SK-N-SH (cell line): Measurements from ENCODE around the gene ARL11. TPM values are rescaled to one million over a fixed set of nuclear protein-coding genes. Genes with fewer than 3 reads are reported as not detected.
A peak's percentile ranks its signal among the peaks of the same experiment; 100 is the strongest.

Experiments used
- CTCF ChIA-PET: fragments of 300-600, 350-600 bp; formaldehyde crosslinking; extraction: SDS; loops from one replicate; lab custom pipeline; 2021; lab: Yijun Ruan, JAX
- POLR2A ChIA-PET: fragments of 350-600 bp; sonication (Branson Sonifier 250); formaldehyde crosslinking; extraction: SDS; loops from one replicate; lab custom pipeline; 2020; ENCODE audit warnings: antibody characterized with exemption, inconsistent platforms; lab: Yijun Ruan, JAX
- DNase-seq: peaks from one replicate; pipeline ENCODE4 v3.0.0; 2012
- H2AFZ ChIP-seq: fragments of 200-600 bp; sonication (generic); 2 replicates; pipeline ENCODE4 v1.8.1; 2016; ENCODE audit warnings: antibody characterized with exemption, mild to moderate bottlenecking, low read depth
- H3F3A ChIP-seq: fragments of 200-600 bp; sonication (generic); replicated peaks from 2 replicates; pipeline ENCODE3; 2016; ENCODE audit warnings: antibody characterized with exemption, mild to moderate bottlenecking; ENCODE audit not compliant: insufficient read depth
- H3K27ac ChIP-seq, 2 experiments: fragments of 200-500 bp in 1 of 2; fragments of 200-600 bp in 1 of 2; sonication (Bioruptor generic) in 1 of 2; sonication (generic), shearing (Covaris generic) in 1 of 2; 2 replicates each; pipeline versions ENCODE4 v1.5.1 to v1.6.1; 2014 to 2016; ENCODE audit warnings: low read depth in 2 of 2, inconsistent platforms in 1 of 2, low read length in 1 of 2, mild to moderate bottlenecking in 1 of 2, mixed read lengths in 1 of 2
- H3K27me3 ChIP-seq: fragments of 200-600 bp; sonication (generic), shearing (Covaris generic); 2 replicates; pipeline ENCODE4 v1.6.1; 2016; ENCODE audit warnings: mixed run types; ENCODE audit not compliant: insufficient read depth
- H3K36me3 ChIP-seq, 2 experiments: fragments of 200-500 bp in 1 of 2; fragments of 200-600 bp in 1 of 2; sonication (Bioruptor generic) in 1 of 2; sonication (generic) in 1 of 2; replicated peaks in 1 of 2; 2 replicates each; pipeline versions ENCODE3 to v1.5.1; 2014 to 2016; ENCODE audit warnings: low read length in 1 of 2, mild to moderate bottlenecking in 1 of 2; ENCODE audit not compliant: insufficient read depth in 2 of 2, control insufficient read depth in 1 of 2
- H3K4me1 ChIP-seq, 2 experiments: fragments of 200-500 bp in 1 of 2; fragments of 200-600 bp in 1 of 2; sonication (Bioruptor generic) in 1 of 2; sonication (generic), shearing (Covaris generic) in 1 of 2; 2 replicates each; pipeline versions ENCODE4 v1.5.1 to v1.6.1; 2014 to 2016; ENCODE audit warnings: low read depth in 1 of 2, low read length in 1 of 2, mixed run types in 1 of 2; ENCODE audit not compliant: insufficient read depth in 2 of 2, control insufficient read depth in 1 of 2
- H3K4me2 ChIP-seq: fragments of 200-600 bp; sonication (generic), shearing (Covaris generic); 2 replicates; pipeline ENCODE4 v1.6.1; 2017; ENCODE audit warnings: mixed run types
- H3K4me3 ChIP-seq, 2 experiments: fragments of 200-500 bp in 1 of 2; fragments of 200-600 bp in 1 of 2; sonication (Bioruptor generic) in 1 of 2; sonication (generic), shearing (Covaris generic) in 1 of 2; 2 replicates each; pipeline versions ENCODE4 v1.5.1 to v1.8.1; 2014 to 2016; ENCODE audit warnings: low read depth in 2 of 2, inconsistent platforms in 1 of 2, low read length in 1 of 2, mild to moderate bottlenecking in 1 of 2, mixed read lengths in 1 of 2, moderate library complexity in 1 of 2
- H3K79me2 ChIP-seq: fragments of 200-600 bp; sonication (generic); 2 replicates; pipeline ENCODE4 v1.8.1; 2017; ENCODE audit warnings: mild to moderate bottlenecking; ENCODE audit not compliant: insufficient read depth
- H3K9ac ChIP-seq: fragments of 200-600 bp; sonication (generic); 2 replicates; pipeline ENCODE4 v1.6.1; 2017; ENCODE audit warnings: mixed run types
- H3K9me2 ChIP-seq: fragments of 200-600 bp; sonication (generic); 2 replicates; pipeline ENCODE4 v1.6.1; 2017; ENCODE audit warnings: mixed run types
- H3K9me3 ChIP-seq: fragments of 200-600 bp; sonication (generic); 2 replicates; pipeline ENCODE4 v1.6.1; 2017; ENCODE audit warnings: mixed run types, mild to moderate bottlenecking, moderate library complexity
- H4K20me1 ChIP-seq: fragments of 200-600 bp; sonication (generic); 2 replicates; pipeline ENCODE4 v1.6.1; 2017; ENCODE audit warnings: mild to moderate bottlenecking, mixed run types; ENCODE audit not compliant: insufficient read depth
- EP300 ChIP-seq, 2 experiments: IDR thresholded peaks; 2 replicates each; pipeline versions ENCODE4 v1.4.0 to v1.6.1; 2012; ENCODE audit warnings: borderline replicate concordance in 1 of 2, low read depth in 1 of 2, low read length in 1 of 2
- FOXM1 ChIP-seq: IDR thresholded peaks from 2 replicates; pipeline ENCODE4 v1.4.0; 2012; ENCODE audit warnings: low read depth, mild to moderate bottlenecking
- GABPA ChIP-seq: IDR thresholded peaks from 2 replicates; pipeline ENCODE4 v1.4.0; 2012; ENCODE audit warnings: low read depth, mild to moderate bottlenecking
- GATA2 ChIP-seq: sonication (generic); formaldehyde crosslinking; IDR thresholded peaks from 2 replicates; pipeline ENCODE4 v1.5.0; 2020; ENCODE audit warnings: mild to moderate bottlenecking, missing genetic modification reagents
- IRF3 ChIP-seq: fragments of 150-350 bp; IDR thresholded peaks from 2 replicates; pipeline ENCODE4 v1.6.1; 2016; ENCODE audit warnings: mild to moderate bottlenecking, low read depth, low read length
- PBX3 ChIP-seq: IDR thresholded peaks from 2 replicates; pipeline ENCODE4; 2012
- RCOR1 ChIP-seq: fragments of 150-350 bp; IDR thresholded peaks from 2 replicates; pipeline ENCODE4 v1.6.1; 2017; ENCODE audit warnings: antibody characterized with exemption, low read length
- REST ChIP-seq: IDR thresholded peaks from 2 replicates; pipeline ENCODE4 v1.6.1; 2012; ENCODE audit warnings: mild to moderate bottlenecking, low read depth, low read length, moderate library complexity
- RFX5 ChIP-seq: IDR thresholded peaks from 2 replicates; pipeline ENCODE4 v1.6.1; 2012; ENCODE audit warnings: mild to moderate bottlenecking, improper control_type of control experiment, low read length
- RXRA ChIP-seq: IDR thresholded peaks from 2 replicates; pipeline ENCODE4 v1.4.0; 2012; ENCODE audit warnings: low read depth, mild to moderate bottlenecking, borderline replicate concordance
- TEAD4 ChIP-seq: IDR thresholded peaks from 2 replicates; pipeline ENCODE4 v1.4.0; 2012; ENCODE audit warnings: mild to moderate bottlenecking, borderline replicate concordance; ENCODE audit not compliant: insufficient read depth
- ZBTB33 ChIP-seq: IDR thresholded peaks from 2 replicates; pipeline ENCODE4 v1.4.0; 2012; ENCODE audit warnings: low read depth, borderline replicate concordance
- WGBS: methylation state at CpG from one replicate; pipeline ENCODE4 v1.1.6; 2017; ENCODE audit warnings: low lambda C conversion rate; 5-methylcytosine and 5-hydroxymethylcytosine counted together
- polyA plus RNA-seq, 3 experiments: library from polyadenylated mRNA; depleted of rRNA; stranded (reverse); fragments of >200 nt; gene quantifications; 2 replicates each; pipeline ENCODE4 v1.2.3, GENCODE V29; 2012

Gene ARL11
- polyA plus RNA-seq, 1 of the 3 experiments (the other 2 are of a cell fraction), result not detected

GRCh38 chr13:49633710-49634109, 5.4 kb downstream of the ARL11 start (continued):
- TF ChIP-seq TEAD4, result no peak

GRCh38 chr13:49635599-49636433, 7.5 kb downstream of the ARL11 start:
- H3K79me2 ChIP-seq, result no peaks in the 10 kb centered on the region
- WGBS, result 83% methylated on average over 10 of the region's 10 CpGs
- no peak overlapping the region for H3K4me3 ChIP-seq
- H3K27me3 ChIP-seq, result no peaks in the 10 kb centered on the region
- H3F3A ChIP-seq, result no peaks in the 10 kb centered on the region
- no peaks in the 10 kb centered on the region for H3K4me1 ChIP-seq
- CTCF ChIA-PET, result no interaction called here
- H3K27ac ChIP-seq, result no peak overlapping the region
- H2AFZ ChIP-seq, result no peak overlapping the region
- H3K36me3 ChIP-seq, result no peaks in the 10 kb centered on the region
- no peak overlapping the region for H3K9ac ChIP-seq
- no peaks in the 10 kb centered on the region for H4K20me1 ChIP-seq
- no peak overlapping the region for H3K4me2 ChIP-seq
- no peaks in the 10 kb centered on the region for H3K9me3 ChIP-seq
- POLR2A ChIA-PET, result no interaction called here
- H3K9me2 ChIP-seq, result no peaks in the 10 kb centered on the region
- no peak for TF ChIP-seq GABPA
- TF ChIP-seq PBX3, result 0 out of 2 replicates have a peak, but pooled peaks have one; percentile 5
- no peak for DNase-seq

GRCh38 chr13:49636705-49637104, 8.4 kb downstream of the ARL11 start:
- TF ChIP-seq REST (no peak), ZBTB33 (no peak), IRF3 (no peak), TEAD4 (no peak), GATA2 (no peak), EP300 (IDR thresholded peaks at IDR 0.05; ENCODE audit: borderline replicate concordance in 1 of 2, low read depth in 1 of 2, low read length in 1 of 2) (no peak), RCOR1 (no peak), FOXM1 (no peak), RXRA (no peak), RFX5 (no peak)
- Histone ChIP-seq H3K4me3 (no peak overlapping the region), H3K27ac (no peak overlapping the region), H2AFZ (no peak overlapping the region), H3K4me1 (no peaks in the 10 kb centered on the region), H3K9me2 (no peaks in the 10 kb centered on the region), H4K20me1 (no peaks in the 10 kb centered on the region), H3K9ac (no peak overlapping the region), H3K9me3 (no peaks in the 10 kb centered on the region), H3K27me3 (no peaks in the 10 kb centered on the region), H3F3A (no peaks in the 10 kb centered on the region), H3K4me2 (no peak overlapping the region), H3K36me3 (no peaks in the 10 kb centered on the region), H3K79me2 (no peaks in the 10 kb centered on the region)
- no peak for DNase-seq
- POLR2A ChIA-PET, result no interaction called here
- WGBS, result 85% methylated on average over 5 of the region's 5 CpGs
- CTCF ChIA-PET, result no interaction called here
